ENCODE results near the gene MAP1LC3B2.

The MAP1LC3B2 gene

DNA sequence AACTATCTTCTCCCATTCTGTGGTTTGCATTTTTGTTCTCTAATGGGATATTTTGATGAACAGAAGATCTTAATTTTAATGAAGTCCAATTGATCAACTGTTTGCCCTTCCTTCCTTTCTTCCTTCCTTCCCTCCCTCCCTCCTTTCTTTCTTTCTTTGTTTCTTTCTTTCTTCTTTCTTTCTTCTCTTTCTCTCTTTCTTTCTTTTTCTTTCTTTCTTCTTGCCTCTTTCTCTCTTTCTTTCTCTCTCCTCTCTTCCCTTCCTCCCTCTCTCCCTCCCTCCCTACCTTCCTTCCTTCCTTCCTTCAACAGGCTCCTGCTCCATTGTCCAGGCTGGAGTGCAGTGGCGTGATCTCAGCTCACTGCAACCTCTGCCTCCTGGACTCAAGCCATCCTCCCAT is 18.9 kb downstream of the MAP1LC3B2 start:
- H3F3A ChIP-seq (ENCODE audit: low read depth) = no peaks in the 10 kb centered on the region
- no peak overlapping the region for H3K9ac ChIP-seq (ENCODE audit: low read depth, low read length, poor library complexity, severe bottlenecking)
- TF ChIP-seq, protein P1, sequence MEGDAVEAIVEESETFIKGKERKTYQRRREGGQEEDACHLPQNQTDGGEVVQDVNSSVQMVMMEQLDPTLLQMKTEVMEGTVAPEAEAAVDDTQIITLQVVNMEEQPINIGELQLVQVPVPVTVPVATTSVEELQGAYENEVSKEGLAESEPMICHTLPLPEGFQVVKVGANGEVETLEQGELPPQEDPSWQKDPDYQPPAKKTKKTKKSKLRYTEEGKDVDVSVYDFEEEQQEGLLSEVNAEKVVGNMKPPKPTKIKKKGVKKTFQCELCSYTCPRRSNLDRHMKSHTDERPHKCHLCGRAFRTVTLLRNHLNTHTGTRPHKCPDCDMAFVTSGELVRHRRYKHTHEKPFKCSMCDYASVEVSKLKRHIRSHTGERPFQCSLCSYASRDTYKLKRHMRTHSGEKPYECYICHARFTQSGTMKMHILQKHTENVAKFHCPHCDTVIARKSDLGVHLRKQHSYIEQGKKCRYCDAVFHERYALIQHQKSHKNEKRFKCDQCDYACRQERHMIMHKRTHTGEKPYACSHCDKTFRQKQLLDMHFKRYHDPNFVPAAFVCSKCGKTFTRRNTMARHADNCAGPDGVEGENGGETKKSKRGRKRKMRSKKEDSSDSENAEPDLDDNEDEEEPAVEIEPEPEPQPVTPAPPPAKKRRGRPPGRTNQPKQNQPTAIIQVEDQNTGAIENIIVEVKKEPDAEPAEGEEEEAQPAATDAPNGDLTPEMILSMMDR (conservative IDR thresholded peaks at IDR 0.05; ENCODE audit: low read length) = no peak
- TF ChIP-seq EZH2phosphoT487 (IDR thresholded peaks at IDR 0.05; ENCODE audit: borderline replicate concordance) = no peak

DNA sequence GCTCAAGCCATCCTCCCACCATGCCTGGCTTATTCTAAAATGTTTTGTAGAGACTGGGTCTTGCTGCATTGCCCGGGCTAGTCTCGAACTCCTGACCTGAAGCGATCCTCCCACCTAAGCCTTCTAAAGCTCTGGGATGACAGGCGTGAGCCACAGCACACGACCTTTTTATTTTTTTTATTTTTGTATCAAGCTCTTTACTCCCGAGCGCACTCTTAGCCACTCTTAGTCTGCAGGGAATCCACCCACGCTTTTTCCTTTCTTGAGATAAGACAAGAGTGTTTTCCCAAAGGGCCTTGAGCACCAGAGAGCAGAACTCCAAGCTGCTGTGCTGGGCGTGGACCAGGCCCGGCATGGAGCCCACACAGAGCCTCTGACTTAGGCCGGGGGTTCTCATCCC is 23.4 kb downstream of the MAP1LC3B2 start:
- no peaks in the 10 kb centered on the region for H3K27me3 ChIP-seq (ENCODE audit: insufficient read depth, low read length, poor library complexity, severe bottlenecking)
- H3K9ac ChIP-seq (ENCODE audit: low read depth, low read length, poor library complexity, severe bottlenecking) = no peak overlapping the region
- no peaks in the 10 kb centered on the region for H3K9me2 ChIP-seq (replicated peaks; ENCODE audit: low read depth, low read length)
- no peaks in the 10 kb centered on the region for H3K9me3 ChIP-seq (ENCODE audit: insufficient read depth, low read depth, low read length)
- no peak overlapping the region for H3K4me2 ChIP-seq (ENCODE audit: low read depth, low read length, poor library complexity, severe bottlenecking)
- no peaks in the 10 kb centered on the region for H3K4me1 ChIP-seq (ENCODE audit: insufficient read depth, low read length, poor library complexity, severe bottlenecking)
- TF ChIP-seq EZH2phosphoT487 (IDR thresholded peaks at IDR 0.05; ENCODE audit: borderline replicate concordance) = no peak
- TF ChIP-seq, protein P1 (conservative IDR thresholded peaks at IDR 0.05; ENCODE audit: low read length) = no peak
- no peak overlapping the region for H3K4me3 ChIP-seq (ENCODE audit: low read length, poor library complexity, severe bottlenecking)
- no peaks in the 10 kb centered on the region for H3K79me2 ChIP-seq (ENCODE audit: insufficient read depth, low read length)
- no peaks in the 10 kb centered on the region for H3F3A ChIP-seq (ENCODE audit: low read depth)
- no peaks in the 10 kb centered on the region for H4K20me1 ChIP-seq (ENCODE audit: insufficient read depth, low read length, poor library complexity, severe bottlenecking)
- no peaks in the 10 kb centered on the region for H3K36me3 ChIP-seq (ENCODE audit: insufficient read depth, low read length)
- H2AFZ ChIP-seq (ENCODE audit: low read length) = no peak overlapping the region

More for the DNA sequence above, 18.9 kb downstream of the MAP1LC3B2 start:
- Histone ChIP-seq H3K79me2 (ENCODE audit: insufficient read depth, low read length) (no peaks in the 10 kb centered on the region), H2AFZ (ENCODE audit: low read length) (no peak overlapping the region; the same call in 1 of the 2 replicates), H3K9me2 (replicated peaks; ENCODE audit: low read depth, low read length) (no peaks in the 10 kb centered on the region), H3K4me3 (ENCODE audit: low read length, poor library complexity, severe bottlenecking) (no peak overlapping the region), H4K20me1 (ENCODE audit: insufficient read depth, low read length, poor library complexity, severe bottlenecking) (no peaks in the 10 kb centered on the region), H3K36me3 (ENCODE audit: insufficient read depth, low read length) (no peaks in the 10 kb centered on the region), H3K27me3 (ENCODE audit: insufficient read depth, low read length, poor library complexity, severe bottlenecking) (no peaks in the 10 kb centered on the region), H3K4me1 (ENCODE audit: insufficient read depth, low read length, poor library complexity, severe bottlenecking) (no peaks in the 10 kb centered on the region), H3K4me2 (ENCODE audit: low read depth, low read length, poor library complexity, severe bottlenecking) (no peak overlapping the region), H3K9me3 (ENCODE audit: insufficient read depth, low read depth, low read length) (no peaks in the 10 kb centered on the region)

DNA sequence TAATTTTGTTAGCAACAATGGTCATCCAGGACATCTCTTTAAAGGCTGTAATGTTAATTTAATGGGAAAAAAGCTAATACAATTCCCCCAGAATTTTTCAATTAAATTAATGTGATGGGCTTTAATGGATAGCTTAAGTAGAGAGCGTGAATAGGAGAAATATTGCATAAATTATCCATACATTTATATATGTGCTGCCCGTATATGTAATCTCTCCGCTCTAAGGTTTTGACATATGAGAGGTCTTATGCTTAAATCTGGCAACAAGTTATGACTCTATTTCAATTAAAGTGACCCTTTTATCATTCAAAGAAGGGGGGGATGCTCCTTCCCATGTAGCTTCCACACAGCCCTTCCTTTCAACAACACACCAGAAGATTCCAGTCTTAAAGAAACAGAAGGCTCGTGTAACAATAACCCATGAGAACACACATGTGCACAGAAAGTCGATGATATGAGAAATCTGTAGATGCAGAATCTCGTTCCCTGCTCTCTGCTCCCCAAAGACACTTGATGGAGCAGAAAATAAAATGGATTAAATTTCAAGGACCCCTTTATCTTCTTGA is 24.0 kb downstream of the MAP1LC3B2 start:
- Histone ChIP-seq H3K9ac (ENCODE audit: low read depth, low read length, poor library complexity, severe bottlenecking) (no peak overlapping the region), H2AFZ (ENCODE audit: low read length) (no peak overlapping the region), H4K20me1 (ENCODE audit: insufficient read depth, low read length, poor library complexity, severe bottlenecking) (no peaks in the 10 kb centered on the region), H3K9me2 (replicated peaks; ENCODE audit: low read depth, low read length) (no peaks in the 10 kb centered on the region), H3K27me3 (ENCODE audit: insufficient read depth, low read length, poor library complexity, severe bottlenecking) (no peaks in the 10 kb centered on the region), H3K36me3 (ENCODE audit: insufficient read depth, low read length) (no peaks in the 10 kb centered on the region), H3K79me2 (ENCODE audit: insufficient read depth, low read length) (no peaks in the 10 kb centered on the region), H3K4me1 (ENCODE audit: insufficient read depth, low read length, poor library complexity, severe bottlenecking) (no peaks in the 10 kb centered on the region), H3K4me3 (ENCODE audit: low read length, poor library complexity, severe bottlenecking) (no peak overlapping the region), H3K4me2 (ENCODE audit: low read depth, low read length, poor library complexity, severe bottlenecking) (no peak overlapping the region), H3F3A (ENCODE audit: low read depth) (no peaks in the 10 kb centered on the region), H3K9me3 (ENCODE audit: insufficient read depth, low read depth, low read length) (no peaks in the 10 kb centered on the region)
- TF ChIP-seq, protein P1 (conservative IDR thresholded peaks at IDR 0.05; ENCODE audit: low read length) = no peak
- no peak for TF ChIP-seq EZH2phosphoT487 (IDR thresholded peaks at IDR 0.05; ENCODE audit: borderline replicate concordance)

Measured in Loucy (cell line).